Mesendoderm (in vitro differentiated cells): Measurements from ENCODE around the gene DGKI.
A peak's percentile ranks its signal among the peaks of the same experiment; 100 is the strongest.

Source experiments
- DNase-seq: peaks from one replicate; pipeline ENCODE4 v3.0.0; 2013
- H2AK5ac ChIP-seq: 2 replicates; pipeline ENCODE4 v1.6.1; 2013; ENCODE audit warnings: low read length, inconsistent platforms
- H2BK120ac ChIP-seq: 2 replicates; pipeline ENCODE4 v1.6.1; 2013; ENCODE audit warnings: low read depth, mild to moderate bottlenecking, low read length, moderate library complexity, mixed read lengths
- H2BK15ac ChIP-seq: replicated peaks from 2 replicates; pipeline ENCODE4 v1.6.1; 2013; ENCODE audit warnings: low read depth, mild to moderate bottlenecking, moderate library complexity
- H2BK5ac ChIP-seq: 2 replicates; pipeline ENCODE4 v1.6.1; 2013; ENCODE audit warnings: low read length, inconsistent platforms
- H3K18ac ChIP-seq: 2 replicates; pipeline ENCODE4 v1.6.1; 2013; ENCODE audit warnings: mild to moderate bottlenecking, low read length, mixed read lengths
- H3K23ac ChIP-seq: one replicate; pipeline ENCODE4 v1.6.1; 2013; ENCODE audit warnings: low read length
- H3K27ac ChIP-seq: 2 replicates; pipeline ENCODE4 v1.5.1; 2013; ENCODE audit warnings: low read depth, mild to moderate bottlenecking, inconsistent platforms, low read length, moderate library complexity
- H3K27me3 ChIP-seq: 2 replicates; pipeline ENCODE4 v1.6.1; 2013; ENCODE audit warnings: low read length, control low read depth, mild to moderate bottlenecking, inconsistent platforms; ENCODE audit not compliant: insufficient read depth, poor library complexity
- H3K36me3 ChIP-seq: 2 replicates; pipeline ENCODE4 v1.6.1; 2013; ENCODE audit warnings: low read length, inconsistent platforms; ENCODE audit not compliant: control insufficient read depth, insufficient read depth
- H3K4ac ChIP-seq: one replicate; pipeline ENCODE4 v1.6.1; 2013; ENCODE audit warnings: low read depth, mild to moderate bottlenecking, low read length, moderate library complexity
- H3K4me1 ChIP-seq: 2 replicates; pipeline ENCODE4 v1.6.1; 2013; ENCODE audit warnings: low read depth, low read length, inconsistent platforms; ENCODE audit not compliant: control insufficient read depth
- H3K4me2 ChIP-seq: 2 replicates; pipeline ENCODE4 v1.6.1; 2013; ENCODE audit warnings: low read length
- H3K4me3 ChIP-seq: 2 replicates; pipeline ENCODE4 v1.5.1; 2013; ENCODE audit warnings: mild to moderate bottlenecking, low read length
- H3K56ac ChIP-seq: one replicate; pipeline ENCODE4 v1.6.1; 2013; ENCODE audit warnings: low read length
- H3K79me1 ChIP-seq: 2 replicates; pipeline ENCODE4 v1.6.1; 2013; ENCODE audit warnings: low read length, inconsistent platforms
- H3K79me2 ChIP-seq: 2 replicates; pipeline ENCODE4 v1.6.1; 2013; ENCODE audit warnings: mild to moderate bottlenecking, low read length; ENCODE audit not compliant: control insufficient read depth, insufficient read depth
- H3K9ac ChIP-seq: 2 replicates; pipeline ENCODE4 v1.6.1; 2013; ENCODE audit warnings: low read length, inconsistent platforms
- H4K5ac ChIP-seq: one replicate; pipeline ENCODE4 v1.6.1; 2013; ENCODE audit warnings: low read length
- H4K8ac ChIP-seq: one replicate; pipeline ENCODE4 v1.6.1; 2013; ENCODE audit warnings: low read depth, mild to moderate bottlenecking, control low read depth, low read length, moderate library complexity
- WGBS: extraction: QIAGEN DNeasy Blood & Tissue Kit; methylation state at CpG from one replicate; pipeline ENCODE4 v1.1.7; 2013; ENCODE audit warnings: low lambda C conversion rate, missing lambda C conversion rate; ENCODE audit not compliant: insufficient coverage; ENCODE audit errors: extremely low coverage; 5-methylcytosine and 5-hydroxymethylcytosine counted together

The DGKI gene

DNA sequence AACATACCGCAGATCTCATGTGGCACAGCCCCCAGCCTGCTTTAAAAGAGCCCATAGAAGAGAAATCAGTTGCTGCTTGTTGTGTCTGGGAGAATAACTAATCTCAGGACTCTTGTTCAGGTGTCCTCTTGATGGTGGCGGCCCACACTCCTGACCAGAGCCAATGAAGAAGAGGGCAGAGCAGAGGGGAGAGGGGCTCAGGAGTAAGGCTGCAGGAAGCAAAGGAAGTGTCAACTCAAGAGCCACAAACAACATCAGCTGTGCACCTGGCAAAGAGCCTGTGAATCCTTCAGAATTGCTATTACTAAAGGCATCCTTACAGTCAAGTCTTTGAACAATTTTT lies 443.4 kb downstream of the DGKI start:
- no peak overlapping the region for H3K9ac ChIP-seq
- no peaks in the 10 kb centered on the region for H3K79me1 ChIP-seq
- H2BK5ac ChIP-seq, result no peak overlapping the region
- H3K27me3 ChIP-seq, result no peaks in the 10 kb centered on the region
- H3K56ac ChIP-seq, result no peak overlapping the region
- no peak overlapping the region for H4K8ac ChIP-seq
- DNase-seq, result peak; percentile 21
- no peak overlapping the region for H3K27ac ChIP-seq
- H2BK120ac ChIP-seq, result no peak overlapping the region
- no CpG with 5 or more reads among the region's 2 CpGs for WGBS
- peaks cover 2% of the 10 kb centered on the region for H3K4me1 ChIP-seq
- no peak overlapping the region for H3K4me3 ChIP-seq
- H3K18ac ChIP-seq, result no peak overlapping the region
- H2AK5ac ChIP-seq, result no peak overlapping the region
- H3K4me2 ChIP-seq, result no peak overlapping the region
- H2BK15ac ChIP-seq, result no peak overlapping the region
- no peak overlapping the region for H3K23ac ChIP-seq
- no peak overlapping the region for H4K5ac ChIP-seq
- H3K36me3 ChIP-seq, result no peaks in the 10 kb centered on the region
- H3K4ac ChIP-seq, result no peak overlapping the region
- no peaks in the 10 kb centered on the region for H3K79me2 ChIP-seq

DNA sequence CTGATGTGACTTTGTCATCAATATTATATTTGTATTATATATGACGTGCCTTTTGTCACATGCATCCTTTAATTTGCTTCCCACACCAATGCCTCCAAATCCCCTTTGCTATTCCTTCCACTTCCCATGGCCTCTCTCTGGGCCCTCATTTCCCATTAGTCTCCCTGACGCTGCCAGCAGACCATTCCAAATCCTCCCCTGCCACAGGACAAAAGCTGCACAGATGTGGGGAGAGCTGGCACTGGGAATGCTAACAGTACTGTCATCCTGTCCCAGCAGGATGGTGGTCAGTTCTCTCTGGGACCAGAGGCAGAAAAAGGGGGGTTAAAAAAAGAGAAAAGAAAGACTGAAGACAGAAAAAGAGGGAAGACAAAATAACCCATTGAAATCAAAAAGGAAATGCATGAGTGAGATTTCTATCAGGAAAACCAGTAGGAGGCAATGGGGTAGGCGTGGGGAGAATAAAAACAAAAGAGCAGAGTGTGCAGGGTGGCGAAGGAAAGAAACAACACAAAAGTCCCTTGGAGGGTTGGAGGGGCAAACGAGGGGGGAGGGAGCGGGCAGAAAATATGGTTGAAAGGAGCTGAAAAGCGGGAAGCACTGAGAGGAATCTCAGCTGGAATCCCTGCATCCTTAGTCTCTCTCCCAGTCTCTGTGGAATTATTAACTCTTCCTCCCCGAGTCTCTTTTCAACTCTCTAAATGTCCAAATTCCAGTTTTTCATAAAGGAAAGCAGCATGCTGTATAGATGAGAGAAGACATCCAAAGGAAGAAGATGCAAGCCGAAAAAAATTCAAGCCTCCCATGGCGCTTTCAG lies 444.0 kb downstream of the DGKI start:
- Histone ChIP-seq H3K9ac (no peak overlapping the region), H3K27me3 (no peaks in the 10 kb centered on the region), H3K4me3 (no peak overlapping the region), H3K36me3 (no peaks in the 10 kb centered on the region), H3K4me1 (peaks cover 2% of the 10 kb centered on the region), H2BK120ac (no peak overlapping the region), H3K18ac (no peak overlapping the region), H2AK5ac (no peak overlapping the region), H4K5ac (no peak overlapping the region), H3K27ac (no peak overlapping the region), H3K4me2 (peak overlapping the region; percentile 4), H3K79me2 (no peaks in the 10 kb centered on the region), H3K56ac (peak overlapping the region; percentile 54), H2BK5ac (no peak overlapping the region), H3K23ac (no peak overlapping the region), H3K79me1 (no peaks in the 10 kb centered on the region), H3K4ac (no peak overlapping the region), H4K8ac (no peak overlapping the region), H2BK15ac (no peak overlapping the region)
- WGBS, result no CpG with 5 or more reads among the region's 10 CpGs
- DNase-seq, result peak; percentile 23

DNA sequence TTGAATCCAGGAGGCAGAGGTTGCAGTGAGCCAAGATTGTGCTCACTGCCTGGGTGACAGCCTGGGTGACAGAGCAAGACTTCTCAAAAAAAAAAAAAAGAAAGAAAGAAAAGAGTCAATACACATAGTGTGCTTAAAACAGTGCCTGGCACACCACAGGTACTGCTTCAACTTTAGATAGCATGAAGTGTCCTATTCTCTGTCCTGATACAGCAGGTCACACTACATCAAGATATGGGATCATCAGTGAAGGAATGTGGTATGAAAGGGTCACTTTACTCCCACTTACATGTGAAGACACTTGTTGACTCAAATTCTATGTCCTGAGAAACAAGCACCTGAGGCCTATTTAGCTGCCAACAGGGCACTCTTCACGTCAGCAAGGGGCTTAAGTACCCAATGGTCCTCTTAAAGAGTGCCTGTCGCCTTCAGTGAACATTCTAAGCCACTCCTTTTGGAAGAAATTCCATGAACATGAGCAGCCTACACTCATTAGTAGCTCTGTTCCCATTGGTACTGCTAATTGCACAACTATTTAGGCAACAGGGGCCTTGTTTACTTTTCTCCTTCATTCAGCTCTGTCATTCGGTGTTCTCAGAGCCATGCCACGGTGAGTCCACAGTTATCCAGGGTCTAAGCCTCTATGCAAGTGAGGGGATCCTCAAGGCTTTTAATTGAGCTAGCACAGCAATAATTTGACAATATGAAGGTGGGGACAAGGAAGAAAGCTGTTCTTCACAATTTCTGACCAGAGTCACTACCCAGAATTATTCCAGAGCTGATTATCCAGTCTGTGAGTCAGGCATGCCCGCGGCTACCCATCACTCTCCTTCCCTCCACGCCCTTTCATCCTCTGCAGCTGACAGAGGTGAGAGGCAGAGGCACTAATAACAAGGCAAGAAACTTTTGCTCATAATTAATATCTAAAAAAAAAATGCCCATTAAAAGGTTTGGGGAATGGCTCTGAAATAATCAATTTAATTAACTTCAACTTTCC lies 446.6 kb downstream of the DGKI start:
- WGBS, result no CpG with 5 or more reads among the region's 7 CpGs
- Histone ChIP-seq H3K4ac (no peak overlapping the region), H3K27me3 (no peaks in the 10 kb centered on the region)

DNA sequence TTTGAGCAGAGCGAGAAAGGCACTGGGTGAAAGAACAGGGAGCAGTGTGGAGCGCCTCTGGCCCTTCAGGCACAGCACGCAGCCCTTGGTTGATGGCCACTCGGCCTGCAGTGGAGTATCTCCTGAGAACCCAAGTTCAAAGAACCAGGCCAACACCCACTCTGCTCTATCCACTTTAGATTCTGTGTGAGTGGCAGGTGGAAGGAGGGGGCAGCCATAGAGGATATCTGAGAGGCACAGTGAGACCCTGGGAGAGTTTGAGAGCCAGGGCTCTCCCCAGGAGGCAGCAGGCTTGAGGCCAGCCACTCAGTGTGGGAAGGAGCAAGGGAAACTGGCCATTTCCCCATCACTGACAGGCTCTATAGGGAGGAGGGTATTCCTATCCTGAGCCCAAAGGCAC lies 450.7 kb downstream of the DGKI start:
- no peaks in the 10 kb centered on the region for H3K79me1 ChIP-seq
- no peaks in the 10 kb centered on the region for H3K79me2 ChIP-seq
- H3K4me2 ChIP-seq, result no peak overlapping the region
- H3K4me3 ChIP-seq, result no peak overlapping the region
- H4K8ac ChIP-seq, result no peak overlapping the region
- no peak overlapping the region for H3K4ac ChIP-seq
- H3K27ac ChIP-seq, result no peak overlapping the region
- H3K9ac ChIP-seq, result no peak overlapping the region
- no peak overlapping the region for H3K18ac ChIP-seq
- WGBS, result no CpG with 5 or more reads among the region's 4 CpGs
- H3K56ac ChIP-seq, result no peak overlapping the region
- H2AK5ac ChIP-seq, result no peak overlapping the region
- no peaks in the 10 kb centered on the region for H3K27me3 ChIP-seq
- no peak overlapping the region for H2BK120ac ChIP-seq
- no peak for DNase-seq
- H2BK5ac ChIP-seq, result no peak overlapping the region
- no peak overlapping the region for H2BK15ac ChIP-seq
- H3K4me1 ChIP-seq, result no peaks in the 10 kb centered on the region
- no peak overlapping the region for H3K23ac ChIP-seq
- H4K5ac ChIP-seq, result no peak overlapping the region
- H3K36me3 ChIP-seq, result no peaks in the 10 kb centered on the region

More for the DNA sequence above, 446.6 kb downstream of the DGKI start:
- H3K27ac ChIP-seq, result no peak overlapping the region
- no peak overlapping the region for H3K18ac ChIP-seq
- H2BK5ac ChIP-seq, result no peak overlapping the region
- no peak overlapping the region for H3K4me3 ChIP-seq
- H3K4me2 ChIP-seq, result no peak overlapping the region
- H3K79me1 ChIP-seq, result no peaks in the 10 kb centered on the region
- H4K5ac ChIP-seq, result no peak overlapping the region
- H2AK5ac ChIP-seq, result no peak overlapping the region
- H2BK120ac ChIP-seq, result no peak overlapping the region
- no peak overlapping the region for H4K8ac ChIP-seq
- no peak overlapping the region for H3K56ac ChIP-seq
- no peak overlapping the region for H3K9ac ChIP-seq
- no peaks in the 10 kb centered on the region for H3K79me2 ChIP-seq
- H2BK15ac ChIP-seq, result no peak overlapping the region
- no peaks in the 10 kb centered on the region for H3K36me3 ChIP-seq
- peak; percentile 80 for DNase-seq
- peaks cover 2% of the 10 kb centered on the region for H3K4me1 ChIP-seq
- H3K23ac ChIP-seq, result no peak overlapping the region

DNA sequence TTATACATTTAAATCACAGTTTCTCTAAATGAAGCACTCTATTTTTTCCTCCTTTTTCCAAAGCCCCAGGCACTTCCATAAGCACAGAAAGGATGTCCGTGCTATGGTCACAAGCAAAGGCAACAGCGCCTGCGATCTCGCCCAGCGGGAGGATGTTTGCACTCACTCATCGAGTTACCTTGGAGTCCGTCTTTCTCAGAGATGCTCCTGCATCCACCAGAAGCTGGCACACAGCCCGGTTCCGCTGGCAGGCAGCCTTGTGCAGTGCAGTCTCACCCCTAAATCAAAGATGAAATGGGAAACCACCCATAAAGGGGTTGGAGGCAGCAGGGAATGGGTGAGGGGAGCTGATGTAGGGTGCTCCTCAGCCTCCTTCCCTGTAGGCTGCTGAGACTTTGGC lies 451.4 kb downstream of the DGKI start:
- H3K79me2 ChIP-seq, result no peaks in the 10 kb centered on the region
- no peak overlapping the region for H3K4me3 ChIP-seq
- WGBS, result no CpG with 5 or more reads among the region's 9 CpGs
- H3K9ac ChIP-seq, result no peak overlapping the region
- no peak for DNase-seq
- no peak overlapping the region for H3K4ac ChIP-seq
- H3K27ac ChIP-seq, result no peak overlapping the region
- no peaks in the 10 kb centered on the region for H3K79me1 ChIP-seq
- no peaks in the 10 kb centered on the region for H3K36me3 ChIP-seq
- H2AK5ac ChIP-seq, result no peak overlapping the region
- H4K5ac ChIP-seq, result no peak overlapping the region
- H4K8ac ChIP-seq, result no peak overlapping the region
- no peak overlapping the region for H3K23ac ChIP-seq
- H3K27me3 ChIP-seq, result no peaks in the 10 kb centered on the region
- no peak overlapping the region for H3K18ac ChIP-seq
- H2BK5ac ChIP-seq, result no peak overlapping the region
- H3K56ac ChIP-seq, result no peak overlapping the region
- H2BK15ac ChIP-seq, result no peak overlapping the region
- H3K4me1 ChIP-seq, result no peaks in the 10 kb centered on the region
- H3K4me2 ChIP-seq, result no peak overlapping the region
- H2BK120ac ChIP-seq, result no peak overlapping the region
